HepG2 (cell line): ENCODE data around the gene CASTOR1. TPM values are rescaled to one million over a fixed set of nuclear protein-coding genes. Genes with fewer than 3 reads are reported as not detected.

Source experiments
- BRCA1 ChIP-seq: sonication (generic); formaldehyde crosslinking; IDR thresholded peaks from 2 replicates; pipeline ENCODE4 v1.4.0; 2020; ENCODE audit warnings: missing genetic modification reagents
- ERF ChIP-seq: IDR thresholded peaks from 2 replicates; pipeline ENCODE4 v1.6.1; 2018; ENCODE audit warnings: missing biosample characterization, missing genetic modification reagents
- FUBP1 ChIP-seq: sonication (generic); formaldehyde crosslinking; IDR thresholded peaks from 2 replicates; pipeline ENCODE4 v1.5.1; 2020; ENCODE audit warnings: missing genetic modification reagents, mild to moderate bottlenecking, borderline replicate concordance
- NFATC3 ChIP-seq: sonication (generic); formaldehyde crosslinking; IDR thresholded peaks from 2 replicates; pipeline ENCODE4 v1.5.1; 2020; ENCODE audit warnings: mild to moderate bottlenecking, missing genetic modification reagents
- PHF21A ChIP-seq: sonication (generic); formaldehyde crosslinking; IDR thresholded peaks from 2 replicates; pipeline ENCODE4 v1.5.0; 2020; ENCODE audit warnings: mild to moderate bottlenecking, missing genetic modification reagents
- REST ChIP-seq, 2 experiments: IDR thresholded peaks; 2 replicates each; pipeline ENCODE4 v1.6.1; 2011 to 2012; ENCODE audit warnings: low read length in 2 of 2, borderline replicate concordance in 1 of 2, low read depth in 1 of 2, mild to moderate bottlenecking in 1 of 2, moderate library complexity in 1 of 2
- SP4 ChIP-seq: sonication (generic); formaldehyde crosslinking; IDR thresholded peaks from 2 replicates; pipeline ENCODE4 v1.8.1; 2023; ENCODE audit warnings: mild to moderate bottlenecking, missing genetic modification reagents
- SRSF9 ChIP-seq: fragments of 200-400 bp; formaldehyde crosslinking; IDR thresholded peaks from 2 replicates; pipeline ENCODE4 v1.6.1; 2018; ENCODE audit warnings: borderline replicate concordance, mild to moderate bottlenecking, low read depth, low read length; ENCODE audit not compliant: insufficient read depth, poor library complexity, severe bottlenecking
- U2AF2 ChIP-seq: fragments of 200-400 bp; formaldehyde crosslinking; IDR thresholded peaks from 2 replicates; pipeline ENCODE4 v1.6.1; 2017; ENCODE audit warnings: low read depth, mild to moderate bottlenecking, low read length
- ZNF10 ChIP-seq: sonication (generic); formaldehyde crosslinking; IDR thresholded peaks from 2 replicates; pipeline ENCODE4 v1.4.0; 2020; ENCODE audit warnings: mild to moderate bottlenecking, low read depth, missing genetic modification reagents, borderline replicate concordance
- ZNF136 ChIP-seq: sonication (generic); formaldehyde crosslinking; IDR thresholded peaks from 2 replicates; pipeline ENCODE4 v1.8.1; 2022; ENCODE audit warnings: low read depth, mild to moderate bottlenecking, moderate library complexity, missing genetic modification reagents
- ZNF558 ChIP-seq: sonication (generic); formaldehyde crosslinking; IDR thresholded peaks from 2 replicates; pipeline ENCODE4 v1.9.0; 2022; ENCODE audit warnings: mild to moderate bottlenecking, missing genetic modification reagents, borderline replicate concordance
- ZSCAN21 ChIP-seq: sonication (generic); formaldehyde crosslinking; IDR thresholded peaks from 2 replicates; pipeline ENCODE4 v1.8.0; 2022; ENCODE audit warnings: mild to moderate bottlenecking, missing genetic modification reagents, moderate library complexity, borderline replicate concordance
- polyA plus RNA-seq, 8 experiments: library from polyadenylated mRNA; depleted of rRNA in 3 of 8; stranded (reverse) in 7 of 8; unstranded in 1 of 8; fragments of >200 nt; fragmentation: Illumina TruSeq in 4 of 8; extraction: Trizol in 4 of 8; gene quantifications; 2 replicates each; pipeline versions ENCODE4 v1.2.1 to v1.2.3, GENCODE V29; 2011 to 2016; ENCODE audit warnings: low read depth in 4 of 8, missing spikeins in 1 of 8, mixed read lengths in 1 of 8; ENCODE audit not compliant: insufficient read depth in 1 of 8
- total RNA-seq, 5 experiments: library from RNA; depleted of rRNA; stranded (reverse); fragments of >200 nt; fragmentation: Illumina TruSeq; extraction: Trizol; gene quantifications; 2 replicates each; pipeline ENCODE4 v1.2.3, GENCODE V29; 2016; ENCODE audit warnings: low read depth in 1 of 5
- TF ChIP-seq, protein P1 (sequence below): sonication (generic); formaldehyde crosslinking; IDR thresholded peaks from 2 replicates; pipeline ENCODE4 v1.5.0; 2020; ENCODE audit warnings: missing genetic modification reagents, mild to moderate bottlenecking, borderline replicate concordance
- TF ChIP-seq, protein P2 (sequence below): sonication (generic); IDR thresholded peaks from 2 replicates; pipeline ENCODE4 v1.6.1; 2016; ENCODE audit warnings: low read depth, borderline replicate concordance
- TF ChIP-seq, protein P3 (sequence below): sonication (generic); formaldehyde crosslinking; IDR thresholded peaks from 2 replicates; pipeline ENCODE4 v1.8.1; 2022; ENCODE audit warnings: mild to moderate bottlenecking, missing genetic modification reagents

CASTOR1 gene
- total and polyA plus RNA-seq, 2 of the 13 experiments (the other 11 are each of a cell fraction or from before 2014, with no cell fraction given), result 2.6 to 4.4 TPM

GRCh38 chr22:30326706-30327362 lies 37.5 kb upstream of the CASTOR1 start, which contains the start of gene TBC1D10A (continued):
- TF ChIP-seq REST (IDR thresholded peaks at IDR 0.05; ENCODE audit: borderline replicate concordance in 1 of 2, low read depth in 1 of 2, low read length in 2 of 2), result no peak
- 0 out of 2 replicates have a peak, but pooled peaks have one; percentile 62 for TF ChIP-seq ZNF558 (CRISPR knock-in tag)
- no peak for TF ChIP-seq SRSF9
- no peak for TF ChIP-seq U2AF2
- peak; percentile 64; the same call in 1 of the 2 replicates for TF ChIP-seq SP4
- no peak for TF ChIP-seq BRCA1 (CRISPR knock-in tag)
- 0 out of 2 replicates have a peak, but pooled peaks have one; percentile 33 for TF ChIP-seq PHF21A (CRISPR knock-in tag)
- TF ChIP-seq ERF (CRISPR knock-in tag), result no peak
- TF ChIP-seq, protein P1, sequence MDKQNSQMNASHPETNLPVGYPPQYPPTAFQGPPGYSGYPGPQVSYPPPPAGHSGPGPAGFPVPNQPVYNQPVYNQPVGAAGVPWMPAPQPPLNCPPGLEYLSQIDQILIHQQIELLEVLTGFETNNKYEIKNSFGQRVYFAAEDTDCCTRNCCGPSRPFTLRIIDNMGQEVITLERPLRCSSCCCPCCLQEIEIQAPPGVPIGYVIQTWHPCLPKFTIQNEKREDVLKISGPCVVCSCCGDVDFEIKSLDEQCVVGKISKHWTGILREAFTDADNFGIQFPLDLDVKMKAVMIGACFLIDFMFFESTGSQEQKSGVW (CRISPR knock-in tag), result no peak
- TF ChIP-seq, protein P2, sequence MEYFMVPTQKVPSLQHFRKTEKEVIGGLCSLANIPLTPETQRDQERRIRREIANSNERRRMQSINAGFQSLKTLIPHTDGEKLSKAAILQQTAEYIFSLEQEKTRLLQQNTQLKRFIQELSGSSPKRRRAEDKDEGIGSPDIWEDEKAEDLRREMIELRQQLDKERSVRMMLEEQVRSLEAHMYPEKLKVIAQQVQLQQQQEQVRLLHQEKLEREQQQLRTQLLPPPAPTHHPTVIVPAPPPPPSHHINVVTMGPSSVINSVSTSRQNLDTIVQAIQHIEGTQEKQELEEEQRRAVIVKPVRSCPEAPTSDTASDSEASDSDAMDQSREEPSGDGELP, result peak; percentile 47; the same call in 1 of the 2 replicates
- TF ChIP-seq ZNF10 (CRISPR knock-in tag), result no peak
- 0 out of 2 replicates have a peak, but pooled peaks have one; percentile 37 for TF ChIP-seq ZSCAN21 (CRISPR knock-in tag)
- no peak for TF ChIP-seq NFATC3
- TF ChIP-seq FUBP1 (CRISPR knock-in tag), result no peak
- TF ChIP-seq, protein P3, sequence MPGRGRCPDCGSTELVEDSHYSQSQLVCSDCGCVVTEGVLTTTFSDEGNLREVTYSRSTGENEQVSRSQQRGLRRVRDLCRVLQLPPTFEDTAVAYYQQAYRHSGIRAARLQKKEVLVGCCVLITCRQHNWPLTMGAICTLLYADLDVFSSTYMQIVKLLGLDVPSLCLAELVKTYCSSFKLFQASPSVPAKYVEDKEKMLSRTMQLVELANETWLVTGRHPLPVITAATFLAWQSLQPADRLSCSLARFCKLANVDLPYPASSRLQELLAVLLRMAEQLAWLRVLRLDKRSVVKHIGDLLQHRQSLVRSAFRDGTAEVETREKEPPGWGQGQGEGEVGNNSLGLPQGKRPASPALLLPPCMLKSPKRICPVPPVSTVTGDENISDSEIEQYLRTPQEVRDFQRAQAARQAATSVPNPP (CRISPR knock-in tag), result no peak
- no peak for TF ChIP-seq ZNF136 (CRISPR knock-in tag)
